ENCODE results near the gene GPSM3. TPM values are rescaled to one million over a fixed set of nuclear protein-coding genes. Genes with fewer than 3 reads are reported as not detected.

The GPSM3 gene
- total RNA-seq, 1 experiment from 2014 or later: 10.0 TPM

DNA sequence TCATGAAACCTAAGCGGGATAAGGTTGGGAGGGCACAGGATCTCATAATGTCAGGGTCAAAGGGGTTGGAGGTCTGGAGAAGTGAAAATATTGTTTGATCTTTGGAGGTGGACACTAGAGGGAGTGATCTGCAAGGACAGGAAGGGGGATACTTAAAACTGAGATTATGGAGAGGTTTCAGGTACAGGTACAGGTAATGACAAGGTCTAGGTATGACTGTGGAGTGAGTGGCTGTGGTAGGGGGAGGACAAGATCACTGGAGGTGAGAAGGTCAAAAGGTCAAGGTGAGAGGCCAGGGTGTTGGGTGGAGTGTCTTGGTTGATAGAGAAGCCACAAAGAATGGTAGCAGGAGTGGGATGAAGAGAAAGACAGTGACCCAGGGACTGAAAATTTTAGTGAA is 48.2 kb upstream of the GPSM3 start (continued):
- TF ChIP-seq, protein P1, sequence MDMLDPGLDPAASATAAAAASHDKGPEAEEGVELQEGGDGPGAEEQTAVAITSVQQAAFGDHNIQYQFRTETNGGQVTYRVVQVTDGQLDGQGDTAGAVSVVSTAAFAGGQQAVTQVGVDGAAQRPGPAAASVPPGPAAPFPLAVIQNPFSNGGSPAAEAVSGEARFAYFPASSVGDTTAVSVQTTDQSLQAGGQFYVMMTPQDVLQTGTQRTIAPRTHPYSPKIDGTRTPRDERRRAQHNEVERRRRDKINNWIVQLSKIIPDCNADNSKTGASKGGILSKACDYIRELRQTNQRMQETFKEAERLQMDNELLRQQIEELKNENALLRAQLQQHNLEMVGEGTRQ (CRISPR knock-in tag; IDR thresholded peaks at IDR 0.05): no peak

DNA sequence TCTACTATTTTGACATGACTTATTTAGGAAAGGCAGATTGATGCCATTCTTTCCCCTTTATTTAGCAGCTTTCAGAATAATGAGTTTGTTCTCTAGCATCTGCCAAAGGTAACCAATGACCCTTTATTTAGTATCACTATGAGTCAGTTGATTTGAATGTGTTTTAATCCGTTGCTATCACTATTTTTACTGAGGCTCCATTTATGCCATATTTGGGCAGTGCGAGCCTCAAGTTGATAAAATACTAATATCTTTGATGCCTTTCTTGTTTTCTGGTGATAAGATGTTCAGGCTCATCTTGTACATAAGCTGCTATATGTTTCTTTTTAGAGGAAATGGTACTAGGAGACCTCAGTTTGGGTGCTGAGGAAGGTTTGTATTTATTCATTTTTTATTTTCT is 47.0 kb upstream of the GPSM3 start:
- no peaks in the 10 kb centered on the region for H3K9me3 Mint-ChIP-seq
- no peak for ATAC-seq
- ChIA-PET CTCF (no interaction called here), POLR2A (no interaction called here)
- H3K4me3 Mint-ChIP-seq: no peak overlapping the region
- TF ChIP-seq, protein P2, sequence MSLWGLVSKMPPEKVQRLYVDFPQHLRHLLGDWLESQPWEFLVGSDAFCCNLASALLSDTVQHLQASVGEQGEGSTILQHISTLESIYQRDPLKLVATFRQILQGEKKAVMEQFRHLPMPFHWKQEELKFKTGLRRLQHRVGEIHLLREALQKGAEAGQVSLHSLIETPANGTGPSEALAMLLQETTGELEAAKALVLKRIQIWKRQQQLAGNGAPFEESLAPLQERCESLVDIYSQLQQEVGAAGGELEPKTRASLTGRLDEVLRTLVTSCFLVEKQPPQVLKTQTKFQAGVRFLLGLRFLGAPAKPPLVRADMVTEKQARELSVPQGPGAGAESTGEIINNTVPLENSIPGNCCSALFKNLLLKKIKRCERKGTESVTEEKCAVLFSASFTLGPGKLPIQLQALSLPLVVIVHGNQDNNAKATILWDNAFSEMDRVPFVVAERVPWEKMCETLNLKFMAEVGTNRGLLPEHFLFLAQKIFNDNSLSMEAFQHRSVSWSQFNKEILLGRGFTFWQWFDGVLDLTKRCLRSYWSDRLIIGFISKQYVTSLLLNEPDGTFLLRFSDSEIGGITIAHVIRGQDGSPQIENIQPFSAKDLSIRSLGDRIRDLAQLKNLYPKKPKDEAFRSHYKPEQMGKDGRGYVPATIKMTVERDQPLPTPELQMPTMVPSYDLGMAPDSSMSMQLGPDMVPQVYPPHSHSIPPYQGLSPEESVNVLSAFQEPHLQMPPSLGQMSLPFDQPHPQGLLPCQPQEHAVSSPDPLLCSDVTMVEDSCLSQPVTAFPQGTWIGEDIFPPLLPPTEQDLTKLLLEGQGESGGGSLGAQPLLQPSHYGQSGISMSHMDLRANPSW (CRISPR knock-in tag; conservative IDR thresholded peaks at IDR 0.05; ENCODE audit: low read depth): no peak
- TF ChIP-seq IRF2 (CRISPR knock-in tag; IDR thresholded peaks at IDR 0.05; ENCODE audit: borderline replicate concordance, low read depth): no peak
- TF ChIP-seq NR2C2 (CRISPR knock-in tag; IDR thresholded peaks at IDR 0.05): no peak
- TF ChIP-seq, protein P3, sequence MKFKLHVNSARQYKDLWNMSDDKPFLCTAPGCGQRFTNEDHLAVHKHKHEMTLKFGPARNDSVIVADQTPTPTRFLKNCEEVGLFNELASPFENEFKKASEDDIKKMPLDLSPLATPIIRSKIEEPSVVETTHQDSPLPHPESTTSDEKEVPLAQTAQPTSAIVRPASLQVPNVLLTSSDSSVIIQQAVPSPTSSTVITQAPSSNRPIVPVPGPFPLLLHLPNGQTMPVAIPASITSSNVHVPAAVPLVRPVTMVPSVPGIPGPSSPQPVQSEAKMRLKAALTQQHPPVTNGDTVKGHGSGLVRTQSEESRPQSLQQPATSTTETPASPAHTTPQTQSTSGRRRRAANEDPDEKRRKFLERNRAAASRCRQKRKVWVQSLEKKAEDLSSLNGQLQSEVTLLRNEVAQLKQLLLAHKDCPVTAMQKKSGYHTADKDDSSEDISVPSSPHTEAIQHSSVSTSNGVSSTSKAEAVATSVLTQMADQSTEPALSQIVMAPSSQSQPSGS (CRISPR knock-in tag; IDR thresholded peaks at IDR 0.05; ENCODE audit: borderline replicate concordance, low read depth): no peak
- no peaks in the 10 kb centered on the region; the same call in 1 of the 2 replicates for H3K27me3 Mint-ChIP-seq (ENCODE audit: low read depth)
- no peak for DNase-seq (ENCODE audit: low spot score)
- H3K27ac Mint-ChIP-seq: no peak overlapping the region
- no peaks in the 10 kb centered on the region for H3K4me1 Mint-ChIP-seq
- no peaks in the 10 kb centered on the region for H3K36me3 Mint-ChIP-seq

DNA sequence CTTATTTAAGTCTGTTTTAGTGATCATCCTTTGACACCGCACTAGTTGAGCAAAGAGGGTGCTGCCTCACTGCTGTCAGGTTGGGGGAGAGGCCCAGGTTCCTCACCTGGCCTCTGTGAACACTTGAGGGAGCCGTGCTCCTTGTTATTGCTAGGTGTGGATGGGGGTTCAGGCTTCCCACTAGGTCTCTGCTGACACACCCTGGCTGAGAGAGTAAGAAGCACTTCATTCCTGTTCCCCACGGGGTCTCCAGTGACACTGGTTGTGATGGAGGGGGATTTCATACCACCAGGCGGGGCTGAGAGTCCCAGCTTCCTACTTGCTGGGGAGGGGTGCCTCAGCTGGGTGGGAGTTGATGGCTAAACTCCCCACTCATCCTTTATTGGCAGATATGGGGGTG is 42.5 kb upstream of the GPSM3 start:
- peak; percentile 92 for ATAC-seq
- no peak overlapping the region for H3K4me3 Mint-ChIP-seq
- no peak for TF ChIP-seq EMX1 (CRISPR knock-in tag; IDR thresholded peaks at IDR 0.05)
- TF ChIP-seq CBFB (CRISPR knock-in tag; IDR thresholded peaks at IDR 0.05; ENCODE audit: low read depth): no peak
- TF ChIP-seq ZNF138 (CRISPR knock-in tag; conservative IDR thresholded peaks at IDR 0.05): no peak
- no peak for TF ChIP-seq ZNF396 (CRISPR knock-in tag; IDR thresholded peaks at IDR 0.05; ENCODE audit: borderline replicate concordance)
- TF ChIP-seq, protein P4, sequence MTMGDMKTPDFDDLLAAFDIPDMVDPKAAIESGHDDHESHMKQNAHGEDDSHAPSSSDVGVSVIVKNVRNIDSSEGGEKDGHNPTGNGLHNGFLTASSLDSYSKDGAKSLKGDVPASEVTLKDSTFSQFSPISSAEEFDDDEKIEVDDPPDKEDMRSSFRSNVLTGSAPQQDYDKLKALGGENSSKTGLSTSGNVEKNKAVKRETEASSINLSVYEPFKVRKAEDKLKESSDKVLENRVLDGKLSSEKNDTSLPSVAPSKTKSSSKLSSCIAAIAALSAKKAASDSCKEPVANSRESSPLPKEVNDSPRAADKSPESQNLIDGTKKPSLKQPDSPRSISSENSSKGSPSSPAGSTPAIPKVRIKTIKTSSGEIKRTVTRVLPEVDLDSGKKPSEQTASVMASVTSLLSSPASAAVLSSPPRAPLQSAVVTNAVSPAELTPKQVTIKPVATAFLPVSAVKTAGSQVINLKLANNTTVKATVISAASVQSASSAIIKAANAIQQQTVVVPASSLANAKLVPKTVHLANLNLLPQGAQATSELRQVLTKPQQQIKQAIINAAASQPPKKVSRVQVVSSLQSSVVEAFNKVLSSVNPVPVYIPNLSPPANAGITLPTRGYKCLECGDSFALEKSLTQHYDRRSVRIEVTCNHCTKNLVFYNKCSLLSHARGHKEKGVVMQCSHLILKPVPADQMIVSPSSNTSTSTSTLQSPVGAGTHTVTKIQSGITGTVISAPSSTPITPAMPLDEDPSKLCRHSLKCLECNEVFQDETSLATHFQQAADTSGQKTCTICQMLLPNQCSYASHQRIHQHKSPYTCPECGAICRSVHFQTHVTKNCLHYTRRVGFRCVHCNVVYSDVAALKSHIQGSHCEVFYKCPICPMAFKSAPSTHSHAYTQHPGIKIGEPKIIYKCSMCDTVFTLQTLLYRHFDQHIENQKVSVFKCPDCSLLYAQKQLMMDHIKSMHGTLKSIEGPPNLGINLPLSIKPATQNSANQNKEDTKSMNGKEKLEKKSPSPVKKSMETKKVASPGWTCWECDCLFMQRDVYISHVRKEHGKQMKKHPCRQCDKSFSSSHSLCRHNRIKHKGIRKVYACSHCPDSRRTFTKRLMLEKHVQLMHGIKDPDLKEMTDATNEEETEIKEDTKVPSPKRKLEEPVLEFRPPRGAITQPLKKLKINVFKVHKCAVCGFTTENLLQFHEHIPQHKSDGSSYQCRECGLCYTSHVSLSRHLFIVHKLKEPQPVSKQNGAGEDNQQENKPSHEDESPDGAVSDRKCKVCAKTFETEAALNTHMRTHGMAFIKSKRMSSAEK (CRISPR knock-in tag; IDR thresholded peaks at IDR 0.05; ENCODE audit: borderline replicate concordance): no peak
- no peak for TF ChIP-seq CREB1 (CRISPR knock-in tag; IDR thresholded peaks at IDR 0.05)
- TF ChIP-seq, protein P5, sequence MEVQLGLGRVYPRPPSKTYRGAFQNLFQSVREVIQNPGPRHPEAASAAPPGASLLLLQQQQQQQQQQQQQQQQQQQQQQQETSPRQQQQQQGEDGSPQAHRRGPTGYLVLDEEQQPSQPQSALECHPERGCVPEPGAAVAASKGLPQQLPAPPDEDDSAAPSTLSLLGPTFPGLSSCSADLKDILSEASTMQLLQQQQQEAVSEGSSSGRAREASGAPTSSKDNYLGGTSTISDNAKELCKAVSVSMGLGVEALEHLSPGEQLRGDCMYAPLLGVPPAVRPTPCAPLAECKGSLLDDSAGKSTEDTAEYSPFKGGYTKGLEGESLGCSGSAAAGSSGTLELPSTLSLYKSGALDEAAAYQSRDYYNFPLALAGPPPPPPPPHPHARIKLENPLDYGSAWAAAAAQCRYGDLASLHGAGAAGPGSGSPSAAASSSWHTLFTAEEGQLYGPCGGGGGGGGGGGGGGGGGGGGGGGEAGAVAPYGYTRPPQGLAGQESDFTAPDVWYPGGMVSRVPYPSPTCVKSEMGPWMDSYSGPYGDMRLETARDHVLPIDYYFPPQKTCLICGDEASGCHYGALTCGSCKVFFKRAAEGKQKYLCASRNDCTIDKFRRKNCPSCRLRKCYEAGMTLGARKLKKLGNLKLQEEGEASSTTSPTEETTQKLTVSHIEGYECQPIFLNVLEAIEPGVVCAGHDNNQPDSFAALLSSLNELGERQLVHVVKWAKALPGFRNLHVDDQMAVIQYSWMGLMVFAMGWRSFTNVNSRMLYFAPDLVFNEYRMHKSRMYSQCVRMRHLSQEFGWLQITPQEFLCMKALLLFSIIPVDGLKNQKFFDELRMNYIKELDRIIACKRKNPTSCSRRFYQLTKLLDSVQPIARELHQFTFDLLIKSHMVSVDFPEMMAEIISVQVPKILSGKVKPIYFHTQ (CRISPR knock-in tag; IDR thresholded peaks at IDR 0.05): no peak
- TF ChIP-seq, protein P6, sequence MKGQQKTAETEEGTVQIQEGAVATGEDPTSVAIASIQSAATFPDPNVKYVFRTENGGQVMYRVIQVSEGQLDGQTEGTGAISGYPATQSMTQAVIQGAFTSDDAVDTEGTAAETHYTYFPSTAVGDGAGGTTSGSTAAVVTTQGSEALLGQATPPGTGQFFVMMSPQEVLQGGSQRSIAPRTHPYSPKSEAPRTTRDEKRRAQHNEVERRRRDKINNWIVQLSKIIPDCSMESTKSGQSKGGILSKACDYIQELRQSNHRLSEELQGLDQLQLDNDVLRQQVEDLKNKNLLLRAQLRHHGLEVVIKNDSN (CRISPR knock-in tag; IDR thresholded peaks at IDR 0.05): no peak
- TF ChIP-seq TEAD1 (CRISPR knock-in tag; IDR thresholded peaks at IDR 0.05): no peak
- no peaks in the 10 kb centered on the region for H3K4me1 Mint-ChIP-seq
- no peaks in the 10 kb centered on the region; the same call in 1 of the 2 replicates for H3K27me3 Mint-ChIP-seq (ENCODE audit: low read depth)
- H3K27ac Mint-ChIP-seq: no peak overlapping the region
- no peaks in the 10 kb centered on the region for H3K36me3 Mint-ChIP-seq
- DNase-seq (ENCODE audit: low spot score): peak; percentile 36
- CTCF ChIA-PET: interaction anchor here (0.9 to 1.6 kb wide), 2 partner anchors 10 to 603 kb away, joined by 3 to 4 read pairs; no protein-coding TSS in a partner anchor
- POLR2A ChIA-PET: interaction anchor here (0.7 kb wide), 1 partner anchor 126 kb away, joined by 5 read pairs; the partner anchor contains the start of gene TNXB
- H3K9me3 Mint-ChIP-seq: no peaks in the 10 kb centered on the region
